Breast epithelium (tissue), 3 donors: ENCODE data around the gene PSMD1.

Experiments
- CTCF ChIP-seq, 3 donors: fragments of 450-650 bp; IDR thresholded peaks; one replicate each; pipeline ENCODE4 v1.5.1; 2016 to 2017; ENCODE audit warnings: antibody characterized with exemption in 3 of 3, mild to moderate bottlenecking in 3 of 3, moderate library complexity in 3 of 3
- POLR2A ChIP-seq: fragments of 450-650 bp; IDR thresholded peaks from one replicate; pipeline ENCODE4 v1.6.1; 2016; ENCODE audit warnings: antibody characterized with exemption, mild to moderate bottlenecking, moderate library complexity

GRCh38 chr2:231181860-231182512, 125.3 kb downstream of the PSMD1 start:
- TF ChIP-seq CTCF (IDR thresholded peaks at IDR 0.05) (peak in 1 of 3 donors; percentile 9), POLR2A (no peak)
